GM18951 (cell line): ENCODE results near the gene GALNS.
"Not testable (repeated sequence)": the region's sequence is repeated elsewhere in the genome, so short reads cannot be mapped to it uniquely, and the experiment has no call there.

Experiments used
- POLR2A ChIP-seq: IDR thresholded peaks from 4 replicates; pipeline ENCODE4 v1.6.1; 2011; ENCODE audit warnings: mild to moderate bottlenecking; ENCODE audit not compliant: insufficient read length, insufficient read depth; ENCODE audit errors: extremely low read depth
- in situ Hi-C: fragments of 300-500 bp; cut with MboI; formaldehyde crosslinking; loops from one replicate; pipeline ENCODE4 v1.12.0; 2022; ENCODE audit warnings: low sequenced_read_pairs, mixed read lengths, inconsistent platforms; ENCODE audit not compliant: unreplicated experiment

Gene GALNS

GRCh38 chr16:88798772-88799455 is 57.8 kb downstream of the GALNS start:
- no peak for TF ChIP-seq POLR2A
- in situ Hi-C loops: no loop called here

GRCh38 chr16:88798073-88798472 is 58.7 kb downstream of the GALNS start:
- TF ChIP-seq POLR2A: no peak
- in situ Hi-C loops: no loop called here

- in situ Hi-C loops: no loop called here
Measured at GRCh38 chr16:88796278-88796677, 60.5 kb downstream of the GALNS start.

GRCh38 chr16:88793251-88793954 is 63.3 kb downstream of the GALNS start:
- in situ Hi-C loops: no loop called here
- TF ChIP-seq POLR2A: no peak

More at GRCh38 chr16:88796278-88796677, 60.5 kb downstream of the GALNS start:
- TF ChIP-seq POLR2A: no peak

GRCh38 chr16:88792668-88793250 is 64.0 kb downstream of the GALNS start:
- in situ Hi-C loops: no loop called here
- TF ChIP-seq POLR2A: no peak

GRCh38 chr16:88792078-88792550 is 64.6 kb downstream of the GALNS start:
- in situ Hi-C loops: no loop called here
- no peak for TF ChIP-seq POLR2A

- in situ Hi-C loops: no loop called here
- TF ChIP-seq POLR2A: peak; percentile 39
Measured at GRCh38 chr16:88790312-88791211, 66.2 kb downstream of the GALNS start.

- no peak for TF ChIP-seq POLR2A
- in situ Hi-C loops: no loop called here
Measured at GRCh38 chr16:88789594-88789993, 67.2 kb downstream of the GALNS start.

- in situ Hi-C loops: not testable (repeated sequence)
Measured at GRCh38 chr16:88788749-88789148, 68.0 kb downstream of the GALNS start.

GRCh38 chr16:88787579-88788314 is 69.0 kb downstream of the GALNS start:
- in situ Hi-C loops: no loop called here
- TF ChIP-seq POLR2A: no peak

- peak; percentile 94 for TF ChIP-seq POLR2A
- in situ Hi-C loops: no loop called here
Measured at GRCh38 chr16:88785106-88785924, 71.4 kb downstream of the GALNS start, which contains the start of gene PIEZO1. TSS of gene PIEZO1 (minus strand) at chr16:88785220. CDS start at chr16:88784964, 256 bp downstream.

- no peak for TF ChIP-seq POLR2A
- in situ Hi-C loops: no loop called here
Measured at GRCh38 chr16:88784856-88785105, 72.0 kb downstream of the GALNS start.
